HEK293 (cell line): ENCODE results near the gene CLEC4E.

Experiments used
- KLF1 ChIP-seq: fragments of 450-650 bp; formaldehyde crosslinking; IDR thresholded peaks from 2 replicates; pipeline ENCODE4 v1.5.1; 2016; ENCODE audit warnings: missing biosample characterization, missing genetic modification characterization
- ZBTB20 ChIP-seq: fragments of 450-650 bp; formaldehyde crosslinking; IDR thresholded peaks from 2 replicates; pipeline ENCODE4 v1.5.1; 2016; ENCODE audit warnings: missing biosample characterization, missing genetic modification characterization
- ZFP41 ChIP-seq: fragments of 450-650 bp; formaldehyde crosslinking; IDR thresholded peaks from 2 replicates; pipeline ENCODE4 v1.5.1; 2016; ENCODE audit warnings: missing biosample characterization, missing genetic modification characterization, borderline replicate concordance
- TF ChIP-seq, protein P1 (sequence below): fragments of 450-650 bp; formaldehyde crosslinking; IDR thresholded peaks from 2 replicates; pipeline ENCODE4 v1.5.1; 2016; ENCODE audit warnings: missing biosample characterization, missing genetic modification characterization
- TF ChIP-seq, protein P2 (sequence below): fragments of 450-650 bp; formaldehyde crosslinking; IDR thresholded peaks from 2 replicates; pipeline ENCODE4 v1.5.1; 2016; ENCODE audit warnings: missing biosample characterization, missing genetic modification characterization
- TF ChIP-seq, protein P3 (sequence below): fragments of 450-650 bp; formaldehyde crosslinking; IDR thresholded peaks from 2 replicates; pipeline ENCODE4; 2016; ENCODE audit warnings: missing biosample characterization, missing genetic modification characterization
- TF ChIP-seq, protein P4 (sequence below): fragments of 450-650 bp; formaldehyde crosslinking; IDR thresholded peaks from 2 replicates; pipeline ENCODE4 v1.5.1; 2016; ENCODE audit warnings: missing biosample characterization, missing genetic modification characterization
- TF ChIP-seq, protein P5 (sequence below): fragments of 450-650 bp; formaldehyde crosslinking; IDR thresholded peaks from 2 replicates; pipeline ENCODE4 v1.5.1; 2016; ENCODE audit warnings: missing biosample characterization, missing genetic modification characterization

DNA sequence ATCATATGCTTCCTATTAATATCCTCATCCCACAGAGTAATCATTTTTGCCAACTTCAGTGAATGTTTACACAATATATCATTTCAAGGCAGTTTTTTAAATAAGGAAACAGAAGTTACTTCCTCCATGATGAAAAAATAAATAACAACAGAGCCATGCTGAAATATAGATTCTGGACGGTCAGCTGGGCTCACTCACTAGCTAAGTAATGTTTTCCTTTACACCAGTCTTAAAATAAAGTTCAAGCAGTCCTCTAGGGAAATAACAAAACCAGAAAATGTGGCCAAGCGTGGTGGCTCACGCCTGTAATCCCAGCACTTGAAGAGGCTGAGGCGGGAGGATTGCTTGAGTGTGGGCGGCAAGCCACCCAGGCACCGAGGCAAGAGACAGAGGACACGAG, 43.3 kb upstream of the CLEC4E start:
- TF ChIP-seq, protein P1, sequence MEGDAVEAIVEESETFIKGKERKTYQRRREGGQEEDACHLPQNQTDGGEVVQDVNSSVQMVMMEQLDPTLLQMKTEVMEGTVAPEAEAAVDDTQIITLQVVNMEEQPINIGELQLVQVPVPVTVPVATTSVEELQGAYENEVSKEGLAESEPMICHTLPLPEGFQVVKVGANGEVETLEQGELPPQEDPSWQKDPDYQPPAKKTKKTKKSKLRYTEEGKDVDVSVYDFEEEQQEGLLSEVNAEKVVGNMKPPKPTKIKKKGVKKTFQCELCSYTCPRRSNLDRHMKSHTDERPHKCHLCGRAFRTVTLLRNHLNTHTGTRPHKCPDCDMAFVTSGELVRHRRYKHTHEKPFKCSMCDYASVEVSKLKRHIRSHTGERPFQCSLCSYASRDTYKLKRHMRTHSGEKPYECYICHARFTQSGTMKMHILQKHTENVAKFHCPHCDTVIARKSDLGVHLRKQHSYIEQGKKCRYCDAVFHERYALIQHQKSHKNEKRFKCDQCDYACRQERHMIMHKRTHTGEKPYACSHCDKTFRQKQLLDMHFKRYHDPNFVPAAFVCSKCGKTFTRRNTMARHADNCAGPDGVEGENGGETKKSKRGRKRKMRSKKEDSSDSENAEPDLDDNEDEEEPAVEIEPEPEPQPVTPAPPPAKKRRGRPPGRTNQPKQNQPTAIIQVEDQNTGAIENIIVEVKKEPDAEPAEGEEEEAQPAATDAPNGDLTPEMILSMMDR (tag by site-specific recombination), result no peak
- TF ChIP-seq, protein P2, sequence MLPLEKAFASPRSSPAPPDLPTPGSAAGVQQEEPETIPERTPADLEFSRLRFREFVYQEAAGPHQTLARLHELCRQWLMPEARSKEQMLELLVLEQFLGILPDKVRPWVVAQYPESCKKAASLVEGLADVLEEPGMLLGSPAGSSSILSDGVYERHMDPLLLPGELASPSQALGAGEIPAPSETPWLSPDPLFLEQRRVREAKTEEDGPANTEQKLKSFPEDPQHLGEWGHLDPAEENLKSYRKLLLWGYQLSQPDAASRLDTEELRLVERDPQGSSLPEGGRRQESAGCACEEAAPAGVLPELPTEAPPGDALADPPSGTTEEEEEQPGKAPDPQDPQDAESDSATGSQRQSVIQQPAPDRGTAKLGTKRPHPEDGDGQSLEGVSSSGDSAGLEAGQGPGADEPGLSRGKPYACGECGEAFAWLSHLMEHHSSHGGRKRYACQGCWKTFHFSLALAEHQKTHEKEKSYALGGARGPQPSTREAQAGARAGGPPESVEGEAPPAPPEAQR (tag by site-specific recombination), result no peak
- TF ChIP-seq, protein P3, sequence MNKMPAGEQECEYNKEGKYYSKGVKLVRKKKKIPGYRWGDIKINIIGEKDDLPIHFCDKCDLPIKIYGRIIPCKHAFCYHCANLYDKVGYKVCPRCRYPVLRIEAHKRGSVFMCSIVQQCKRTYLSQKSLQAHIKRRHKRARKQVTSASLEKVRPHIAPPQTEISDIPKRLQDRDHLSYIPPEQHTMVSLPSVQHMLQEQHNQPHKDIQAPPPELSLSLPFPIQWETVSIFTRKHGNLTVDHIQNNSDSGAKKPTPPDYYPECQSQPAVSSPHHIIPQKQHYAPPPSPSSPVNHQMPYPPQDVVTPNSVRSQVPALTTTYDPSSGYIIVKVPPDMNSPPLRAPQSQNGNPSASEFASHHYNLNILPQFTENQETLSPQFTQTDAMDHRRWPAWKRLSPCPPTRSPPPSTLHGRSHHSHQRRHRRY (tag by site-specific recombination), result no peak
- TF ChIP-seq ZFP41 (tag by site-specific recombination) (no peak), ZBTB20 (tag by site-specific recombination) (no peak), KLF1 (tag by site-specific recombination) (no peak)
- TF ChIP-seq, protein P4, sequence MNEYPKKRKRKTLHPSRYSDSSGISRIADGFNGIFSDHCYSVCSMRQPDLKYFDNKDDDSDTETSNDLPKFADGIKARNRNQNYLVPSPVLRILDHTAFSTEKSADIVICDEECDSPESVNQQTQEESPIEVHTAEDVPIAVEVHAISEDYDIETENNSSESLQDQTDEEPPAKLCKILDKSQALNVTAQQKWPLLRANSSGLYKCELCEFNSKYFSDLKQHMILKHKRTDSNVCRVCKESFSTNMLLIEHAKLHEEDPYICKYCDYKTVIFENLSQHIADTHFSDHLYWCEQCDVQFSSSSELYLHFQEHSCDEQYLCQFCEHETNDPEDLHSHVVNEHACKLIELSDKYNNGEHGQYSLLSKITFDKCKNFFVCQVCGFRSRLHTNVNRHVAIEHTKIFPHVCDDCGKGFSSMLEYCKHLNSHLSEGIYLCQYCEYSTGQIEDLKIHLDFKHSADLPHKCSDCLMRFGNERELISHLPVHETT (tag by site-specific recombination), result no peak
- TF ChIP-seq, protein P5, sequence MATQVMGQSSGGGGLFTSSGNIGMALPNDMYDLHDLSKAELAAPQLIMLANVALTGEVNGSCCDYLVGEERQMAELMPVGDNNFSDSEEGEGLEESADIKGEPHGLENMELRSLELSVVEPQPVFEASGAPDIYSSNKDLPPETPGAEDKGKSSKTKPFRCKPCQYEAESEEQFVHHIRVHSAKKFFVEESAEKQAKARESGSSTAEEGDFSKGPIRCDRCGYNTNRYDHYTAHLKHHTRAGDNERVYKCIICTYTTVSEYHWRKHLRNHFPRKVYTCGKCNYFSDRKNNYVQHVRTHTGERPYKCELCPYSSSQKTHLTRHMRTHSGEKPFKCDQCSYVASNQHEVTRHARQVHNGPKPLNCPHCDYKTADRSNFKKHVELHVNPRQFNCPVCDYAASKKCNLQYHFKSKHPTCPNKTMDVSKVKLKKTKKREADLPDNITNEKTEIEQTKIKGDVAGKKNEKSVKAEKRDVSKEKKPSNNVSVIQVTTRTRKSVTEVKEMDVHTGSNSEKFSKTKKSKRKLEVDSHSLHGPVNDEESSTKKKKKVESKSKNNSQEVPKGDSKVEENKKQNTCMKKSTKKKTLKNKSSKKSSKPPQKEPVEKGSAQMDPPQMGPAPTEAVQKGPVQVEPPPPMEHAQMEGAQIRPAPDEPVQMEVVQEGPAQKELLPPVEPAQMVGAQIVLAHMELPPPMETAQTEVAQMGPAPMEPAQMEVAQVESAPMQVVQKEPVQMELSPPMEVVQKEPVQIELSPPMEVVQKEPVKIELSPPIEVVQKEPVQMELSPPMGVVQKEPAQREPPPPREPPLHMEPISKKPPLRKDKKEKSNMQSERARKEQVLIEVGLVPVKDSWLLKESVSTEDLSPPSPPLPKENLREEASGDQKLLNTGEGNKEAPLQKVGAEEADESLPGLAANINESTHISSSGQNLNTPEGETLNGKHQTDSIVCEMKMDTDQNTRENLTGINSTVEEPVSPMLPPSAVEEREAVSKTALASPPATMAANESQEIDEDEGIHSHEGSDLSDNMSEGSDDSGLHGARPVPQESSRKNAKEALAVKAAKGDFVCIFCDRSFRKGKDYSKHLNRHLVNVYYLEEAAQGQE (tag by site-specific recombination), result no peak
